NB4 (cell line): Measurements from ENCODE around the gene FAM120B.
"Not testable (repeated sequence)": the region's sequence is repeated elsewhere in the genome, so short reads cannot be mapped to it uniquely, and the experiment has no call there.

ENCODE experiments used
- DNase-seq: peaks from one replicate; pipeline ENCODE4 v3.0.0; 2010; ENCODE audit warnings: low read depth
- H3K4me3 ChIP-seq: one replicate; pipeline ENCODE4 v1.5.1; 2011; ENCODE audit warnings: mild to moderate bottlenecking, low read depth, low read length, moderate library complexity
- MYC ChIP-seq: IDR thresholded peaks from 2 replicates; pipeline ENCODE4 v1.6.1; 2011; ENCODE audit warnings: low read depth, low read length
- POLR2A ChIP-seq: IDR thresholded peaks from 2 replicates; pipeline ENCODE4 v1.6.1; 2011; ENCODE audit warnings: mild to moderate bottlenecking; ENCODE audit not compliant: insufficient read length; ENCODE audit errors: extremely low read depth
- TF ChIP-seq, protein P1 (sequence below): IDR thresholded peaks from 2 replicates; pipeline ENCODE4 v1.6.1; 2011; ENCODE audit warnings: low read depth, low read length
- TF ChIP-seq, protein P2 (sequence below): IDR thresholded peaks from one replicate; pipeline ENCODE4 v1.5.1; 2012; ENCODE audit warnings: low read depth, low read length

The FAM120B gene

DNA sequence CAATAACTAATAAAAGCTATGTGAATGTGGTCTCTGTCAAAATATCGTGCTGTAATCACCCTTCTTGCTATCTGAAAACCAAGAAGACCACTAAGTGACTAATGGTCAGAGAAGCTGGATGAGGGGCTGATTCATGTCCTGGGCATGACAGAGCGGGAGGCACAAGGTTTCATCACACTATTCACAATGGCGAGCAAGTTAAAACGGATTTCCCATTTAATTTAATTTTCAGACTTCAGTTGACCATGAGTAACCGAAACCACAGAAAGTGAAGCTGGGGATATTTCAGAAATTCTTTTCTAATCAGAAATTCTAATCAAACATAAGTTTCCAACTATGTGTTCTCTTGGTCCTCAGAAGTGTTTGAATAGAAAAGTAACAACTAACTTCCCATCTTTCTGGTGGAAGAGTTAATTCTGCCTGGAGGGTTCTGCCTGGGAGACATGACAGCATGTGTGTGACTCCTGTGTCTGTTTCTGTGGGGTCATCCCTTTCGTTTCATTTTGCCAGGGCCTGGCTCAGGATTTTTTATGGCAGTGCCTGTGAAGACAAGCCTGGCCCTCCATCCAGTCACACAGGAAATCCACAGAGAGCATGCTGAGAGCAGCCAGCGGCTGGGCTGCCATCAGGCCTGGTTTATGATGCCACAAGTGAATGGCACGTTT is 98.9 kb downstream of the FAM120B start:
- DNase-seq: peak; percentile 91
- H3K4me3 ChIP-seq: no peak overlapping the region
- TF ChIP-seq MYC: no peak; the same call in none of the 2 replicates
- TF ChIP-seq, protein P1, sequence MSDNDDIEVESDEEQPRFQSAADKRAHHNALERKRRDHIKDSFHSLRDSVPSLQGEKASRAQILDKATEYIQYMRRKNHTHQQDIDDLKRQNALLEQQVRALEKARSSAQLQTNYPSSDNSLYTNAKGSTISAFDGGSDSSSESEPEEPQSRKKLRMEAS: peak; percentile 54

DNA sequence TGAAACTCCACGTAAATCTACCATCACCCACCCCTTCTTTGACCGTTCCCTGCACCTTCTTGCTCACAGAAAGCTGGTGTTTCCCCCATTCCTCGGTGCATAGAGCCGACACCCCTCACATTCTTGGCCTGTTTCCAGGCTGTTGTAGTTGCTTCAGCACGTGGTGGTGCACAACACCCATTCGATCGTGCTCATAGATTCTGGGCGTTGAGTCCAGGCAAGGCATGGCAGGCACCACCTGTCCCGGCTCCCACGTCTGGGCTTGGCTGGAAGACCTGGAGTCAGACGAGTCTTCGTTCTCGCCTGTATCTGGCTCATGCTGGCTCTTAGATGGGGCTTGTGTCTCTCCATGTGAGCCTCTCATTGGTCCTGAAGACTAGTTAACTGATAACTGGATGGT is 100.6 kb downstream of the FAM120B start:
- no peak overlapping the region for H3K4me3 ChIP-seq
- no peak for TF ChIP-seq POLR2A
- TF ChIP-seq, protein P2, sequence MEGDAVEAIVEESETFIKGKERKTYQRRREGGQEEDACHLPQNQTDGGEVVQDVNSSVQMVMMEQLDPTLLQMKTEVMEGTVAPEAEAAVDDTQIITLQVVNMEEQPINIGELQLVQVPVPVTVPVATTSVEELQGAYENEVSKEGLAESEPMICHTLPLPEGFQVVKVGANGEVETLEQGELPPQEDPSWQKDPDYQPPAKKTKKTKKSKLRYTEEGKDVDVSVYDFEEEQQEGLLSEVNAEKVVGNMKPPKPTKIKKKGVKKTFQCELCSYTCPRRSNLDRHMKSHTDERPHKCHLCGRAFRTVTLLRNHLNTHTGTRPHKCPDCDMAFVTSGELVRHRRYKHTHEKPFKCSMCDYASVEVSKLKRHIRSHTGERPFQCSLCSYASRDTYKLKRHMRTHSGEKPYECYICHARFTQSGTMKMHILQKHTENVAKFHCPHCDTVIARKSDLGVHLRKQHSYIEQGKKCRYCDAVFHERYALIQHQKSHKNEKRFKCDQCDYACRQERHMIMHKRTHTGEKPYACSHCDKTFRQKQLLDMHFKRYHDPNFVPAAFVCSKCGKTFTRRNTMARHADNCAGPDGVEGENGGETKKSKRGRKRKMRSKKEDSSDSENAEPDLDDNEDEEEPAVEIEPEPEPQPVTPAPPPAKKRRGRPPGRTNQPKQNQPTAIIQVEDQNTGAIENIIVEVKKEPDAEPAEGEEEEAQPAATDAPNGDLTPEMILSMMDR: no peak
- no peak for TF ChIP-seq MYC
- TF ChIP-seq, protein P1: no peak
- DNase-seq: no peak

DNA sequence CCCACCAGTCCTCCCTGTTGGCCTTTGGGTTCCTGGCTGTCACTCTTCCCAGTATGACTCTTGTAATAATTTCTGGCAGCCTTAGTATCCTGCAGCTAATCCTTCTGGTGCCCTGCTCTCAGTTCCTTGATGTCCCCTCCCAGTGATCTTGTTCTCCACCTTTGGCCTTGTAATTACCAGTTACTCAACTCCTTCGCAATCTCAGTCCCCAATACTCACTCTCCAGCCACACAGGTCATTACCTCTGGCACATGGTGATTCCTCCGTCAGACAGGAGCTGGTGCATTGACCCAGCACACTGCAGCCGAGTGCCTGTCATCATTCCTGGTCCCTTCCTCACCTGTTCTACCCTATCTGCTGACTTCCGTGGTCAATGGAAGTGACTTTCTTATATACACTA is 101.4 kb downstream of the FAM120B start:
- no peak for DNase-seq
- TF ChIP-seq, protein P1: no peak
- TF ChIP-seq MYC (no peak), POLR2A (no peak)
- TF ChIP-seq, protein P2: no peak
- no peak overlapping the region for H3K4me3 ChIP-seq

DNA sequence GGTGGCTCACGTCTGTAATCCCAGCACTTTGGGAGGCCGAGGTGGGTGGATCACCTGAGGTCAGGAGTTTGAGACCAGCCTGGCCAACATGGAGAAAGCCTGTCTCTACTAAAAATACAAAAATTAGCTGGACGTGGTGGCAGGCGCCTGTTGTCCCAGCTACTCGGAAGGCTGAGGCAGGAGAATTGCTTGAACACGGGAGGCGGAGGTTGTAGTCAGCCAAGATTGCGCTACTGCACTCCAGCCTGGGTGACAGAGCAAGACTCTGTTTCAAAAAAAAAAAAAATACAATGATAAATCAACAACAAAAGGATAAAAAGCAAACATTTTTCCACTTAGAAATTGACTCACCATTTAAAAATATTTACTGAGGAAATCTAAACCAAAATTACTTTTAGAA is 103.2 kb downstream of the FAM120B start:
- H3K4me3 ChIP-seq, DNase-seq: not testable (repeated sequence)

DNA sequence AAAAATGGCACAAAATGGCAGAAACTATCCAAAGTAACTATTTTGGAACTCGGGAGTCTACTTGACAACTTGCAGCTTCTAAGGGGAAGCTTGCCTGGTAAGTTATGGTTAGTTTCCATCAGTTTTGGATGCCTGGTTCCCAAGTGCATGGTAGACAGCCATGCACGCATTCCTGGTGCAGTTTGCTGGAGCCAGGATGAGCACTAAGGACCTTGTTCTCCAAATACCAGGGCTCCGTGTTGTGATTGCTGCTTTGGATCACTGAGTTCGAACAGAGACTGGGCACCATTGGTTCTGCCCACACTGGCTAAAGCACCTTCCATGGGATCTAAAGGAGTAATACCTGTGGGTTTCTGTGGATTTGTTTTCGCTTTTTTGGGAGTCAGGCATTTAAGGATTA is 103.7 kb downstream of the FAM120B start:
- no peak for DNase-seq
- TF ChIP-seq, protein P2: no peak
- TF ChIP-seq MYC (no peak), POLR2A (no peak)
- TF ChIP-seq, protein P1: no peak
- no peak overlapping the region for H3K4me3 ChIP-seq

DNA sequence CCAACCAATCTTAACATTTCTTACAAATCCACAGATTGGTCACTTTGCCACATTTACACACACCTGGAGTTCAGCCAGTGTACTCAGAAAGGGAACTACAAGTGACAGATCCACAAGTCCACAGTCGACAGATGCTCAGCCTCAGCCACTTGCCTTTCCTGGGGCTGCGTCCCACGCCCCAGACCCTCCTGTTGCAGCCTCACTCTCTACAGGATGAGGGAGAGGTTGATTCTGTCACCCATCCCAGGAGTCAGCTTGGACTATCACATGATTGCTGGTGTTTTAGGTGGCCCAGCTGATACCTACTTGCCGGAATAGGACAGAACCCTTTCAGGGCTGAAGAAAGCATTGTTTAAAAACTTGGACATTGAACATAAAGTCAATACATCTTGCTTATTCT is 108.8 kb downstream of the FAM120B start:
- no peak overlapping the region for H3K4me3 ChIP-seq
- no peak for DNase-seq
- TF ChIP-seq, protein P2: no peak
- no peak for TF ChIP-seq POLR2A
- TF ChIP-seq, protein P1: no peak
- no peak for TF ChIP-seq MYC

DNA sequence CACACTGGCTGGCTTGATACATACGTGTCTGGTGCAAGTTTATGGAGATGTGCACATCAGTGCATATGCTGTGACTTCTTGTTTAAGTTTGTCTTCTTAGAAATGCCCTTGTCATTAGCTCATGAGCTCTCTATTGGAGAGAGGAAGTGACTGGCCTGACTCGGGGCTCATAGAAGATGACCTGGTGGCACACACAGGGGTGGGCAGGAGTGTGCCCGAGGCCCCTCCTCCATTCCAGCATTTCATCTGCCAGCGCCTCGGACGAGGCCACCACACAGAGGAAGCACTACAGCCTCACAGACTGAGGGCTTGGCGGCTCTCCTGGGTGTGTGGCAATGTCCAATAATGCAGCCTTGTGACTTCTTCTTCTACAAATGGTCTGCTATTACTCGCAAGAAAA is 109.7 kb downstream of the FAM120B start:
- no peak for TF ChIP-seq MYC
- TF ChIP-seq, protein P1: no peak
- TF ChIP-seq, protein P2: no peak
- TF ChIP-seq POLR2A: no peak
- DNase-seq: peak; percentile 57

More for the DNA sequence above, 109.7 kb downstream of the FAM120B start:
- H3K4me3 ChIP-seq: no peak overlapping the region
